Panc1 (cell line): Measurements from ENCODE around the gene ZP4. TPM values are rescaled to one million over a fixed set of nuclear protein-coding genes. Genes with fewer than 3 reads are reported as not detected.

ENCODE experiments used
- ATAC-seq: fragments of 200-7000 bp; cut with Tn5 transposase; 2 replicates; pipeline ENCODE4 v1.9.1; 2020; ENCODE audit warnings: mild to moderate bottlenecking, moderate library complexity
- BruUV-seq: library from RNA; stranded (reverse); fragments of 400-500 nt; replicated peaks from 2 replicates; lab custom pipeline; 2021; lab: Mats Ljungman, UMichigan
- CTCF ChIA-PET: fragments of 300-600 bp; sonication (Branson Sonifier 250); formaldehyde crosslinking; loops from one replicate; lab custom pipeline; 2022; ENCODE audit warnings: antibody characterized with exemption; lab: Charles Lee
- POLR2A ChIA-PET: fragments of 300-600 bp; sonication (Branson Sonifier 250); formaldehyde crosslinking; loops from one replicate; lab custom pipeline; 2022; ENCODE audit warnings: antibody characterized with exemption; lab: Charles Lee
- DNase-seq: peaks from one replicate; pipeline ENCODE4 v3.0.0-alpha.2; 2010; ENCODE audit warnings: low read depth, low spot score
- H3K27ac ChIP-seq: 2 replicates; pipeline ENCODE4 v1.5.1; 2011; ENCODE audit warnings: mild to moderate bottlenecking, low read length, inconsistent platforms
- H3K27me3 ChIP-seq: fragments of 200-500 bp; sonication (Bioruptor generic); 2 replicates; pipeline ENCODE4 v1.6.0; 2014; ENCODE audit warnings: low read length, inconsistent platforms; ENCODE audit not compliant: control insufficient read depth, insufficient read depth
- H3K36me3 ChIP-seq: fragments of 200-500 bp; sonication (Bioruptor generic); 2 replicates; pipeline ENCODE4 v1.5.1; 2014; ENCODE audit warnings: inconsistent platforms, mild to moderate bottlenecking, low read length, moderate library complexity; ENCODE audit not compliant: control insufficient read depth, insufficient read depth
- H3K4me1 ChIP-seq: 2 replicates; pipeline ENCODE4 v1.5.1; 2011; ENCODE audit warnings: inconsistent platforms, mild to moderate bottlenecking, low read length, moderate library complexity; ENCODE audit not compliant: control insufficient read depth, insufficient read depth
- H3K4me3 ChIP-seq, 2 experiments: 2 replicates each; pipeline ENCODE4 v1.5.1; 2011 to 2012; ENCODE audit warnings: low read depth in 2 of 2, low read length in 2 of 2, mild to moderate bottlenecking in 2 of 2, inconsistent platforms in 1 of 2, moderate library complexity in 1 of 2
- H3K9me3 ChIP-seq: fragments of 200-500 bp; sonication (Bioruptor generic); 2 replicates; pipeline ENCODE4 v1.5.1; 2014; ENCODE audit warnings: low read depth, mild to moderate bottlenecking, inconsistent platforms, low read length, moderate library complexity; ENCODE audit not compliant: control insufficient read depth, insufficient read depth
- POLR2AphosphoS5 ChIP-seq: IDR thresholded peaks from 2 replicates; pipeline ENCODE4 v1.6.1; 2012; ENCODE audit warnings: mild to moderate bottlenecking, low read depth, low read length, moderate library complexity
- SIN3A ChIP-seq: IDR thresholded peaks from 2 replicates; pipeline ENCODE4 v1.6.1; 2012; ENCODE audit warnings: low read depth, mild to moderate bottlenecking, low read length, moderate library complexity, borderline replicate concordance; ENCODE audit not compliant: insufficient read depth
- TCF7L2 ChIP-seq: IDR thresholded peaks from 2 replicates; pipeline ENCODE4 v1.6.1; 2011; ENCODE audit warnings: mild to moderate bottlenecking, low read depth, low read length, inconsistent platforms
- in situ Hi-C: cut with HindIII; loops from 2 replicates; pipeline ENCODE4 v1.10.0; 2016; ENCODE audit warnings: low sequenced_read_pairs, low pct_unique_long_range_greater_than_20kb
- intact Hi-C: fragments of 100-400 bp; cut with micrococcal nuclease; formaldehyde crosslinking; loops from one replicate; pipeline ENCODE4 v1.10.0; 2022; ENCODE audit not compliant: unreplicated experiment
- total RNA-seq: library from RNA; stranded (reverse); gene quantifications from one replicate; pipeline ENCODE4 v1.2.1, GENCODE V29; 2021; ENCODE audit not compliant: unreplicated experiment
- TF ChIP-seq, protein P1 (sequence below): fragments of 450-650 bp; IDR thresholded peaks from 2 replicates; pipeline ENCODE4 v1.5.1; 2017; ENCODE audit warnings: mild to moderate bottlenecking
- TF ChIP-seq, protein P2 (sequence below), 2 experiments: IDR thresholded peaks; 2 replicates each; pipeline ENCODE4 v1.6.1; 2011 to 2012; ENCODE audit warnings: low read depth in 2 of 2, control low read depth in 1 of 2, low read length in 1 of 2, mild to moderate bottlenecking in 1 of 2, moderate library complexity in 1 of 2; ENCODE audit not compliant: insufficient read depth in 1 of 2

The ZP4 gene
- total RNA-seq, 1 experiment from 2014 or later, result not detected

DNA sequence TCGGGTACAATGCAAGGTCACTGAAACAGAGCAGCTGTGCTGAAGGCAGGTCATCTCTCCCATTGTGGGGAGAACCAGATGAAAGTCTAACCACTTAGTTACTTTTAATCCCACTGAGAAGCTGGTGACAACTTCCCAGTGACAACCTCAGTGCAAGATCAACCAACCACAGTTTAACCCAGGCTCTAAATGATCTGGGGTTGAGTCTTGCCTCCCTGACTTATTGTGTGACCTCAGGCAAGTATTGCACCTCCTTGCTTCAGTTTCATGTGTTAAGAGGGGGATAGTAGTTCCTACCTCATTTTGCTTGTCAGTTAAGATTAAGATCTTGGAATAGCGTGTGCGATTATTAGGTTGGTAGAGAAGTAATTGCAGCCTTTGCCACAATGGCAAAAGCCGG lies 3.2 kb downstream of the ZP4 start:
- Histone ChIP-seq H3K4me3 (no peak overlapping the region), H3K27me3 (no peaks in the 10 kb centered on the region), H3K36me3 (no peaks in the 10 kb centered on the region), H3K4me1 (no peaks in the 10 kb centered on the region), H3K9me3 (0 out of 2 replicates have a peak, but pooled peaks cover 3% of the 10 kb centered on the region), H3K27ac (no peak overlapping the region)
- no TSS peak for BruUV-seq
- in situ Hi-C loops (no loop called here), intact Hi-C loops (no loop called here)
- ATAC-seq, result no peak
- ChIA-PET POLR2A (no interaction called here), CTCF (no interaction called here)
- no peak for DNase-seq
- TF ChIP-seq, protein P1, sequence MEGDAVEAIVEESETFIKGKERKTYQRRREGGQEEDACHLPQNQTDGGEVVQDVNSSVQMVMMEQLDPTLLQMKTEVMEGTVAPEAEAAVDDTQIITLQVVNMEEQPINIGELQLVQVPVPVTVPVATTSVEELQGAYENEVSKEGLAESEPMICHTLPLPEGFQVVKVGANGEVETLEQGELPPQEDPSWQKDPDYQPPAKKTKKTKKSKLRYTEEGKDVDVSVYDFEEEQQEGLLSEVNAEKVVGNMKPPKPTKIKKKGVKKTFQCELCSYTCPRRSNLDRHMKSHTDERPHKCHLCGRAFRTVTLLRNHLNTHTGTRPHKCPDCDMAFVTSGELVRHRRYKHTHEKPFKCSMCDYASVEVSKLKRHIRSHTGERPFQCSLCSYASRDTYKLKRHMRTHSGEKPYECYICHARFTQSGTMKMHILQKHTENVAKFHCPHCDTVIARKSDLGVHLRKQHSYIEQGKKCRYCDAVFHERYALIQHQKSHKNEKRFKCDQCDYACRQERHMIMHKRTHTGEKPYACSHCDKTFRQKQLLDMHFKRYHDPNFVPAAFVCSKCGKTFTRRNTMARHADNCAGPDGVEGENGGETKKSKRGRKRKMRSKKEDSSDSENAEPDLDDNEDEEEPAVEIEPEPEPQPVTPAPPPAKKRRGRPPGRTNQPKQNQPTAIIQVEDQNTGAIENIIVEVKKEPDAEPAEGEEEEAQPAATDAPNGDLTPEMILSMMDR, result no peak
- TF ChIP-seq, protein P2, sequence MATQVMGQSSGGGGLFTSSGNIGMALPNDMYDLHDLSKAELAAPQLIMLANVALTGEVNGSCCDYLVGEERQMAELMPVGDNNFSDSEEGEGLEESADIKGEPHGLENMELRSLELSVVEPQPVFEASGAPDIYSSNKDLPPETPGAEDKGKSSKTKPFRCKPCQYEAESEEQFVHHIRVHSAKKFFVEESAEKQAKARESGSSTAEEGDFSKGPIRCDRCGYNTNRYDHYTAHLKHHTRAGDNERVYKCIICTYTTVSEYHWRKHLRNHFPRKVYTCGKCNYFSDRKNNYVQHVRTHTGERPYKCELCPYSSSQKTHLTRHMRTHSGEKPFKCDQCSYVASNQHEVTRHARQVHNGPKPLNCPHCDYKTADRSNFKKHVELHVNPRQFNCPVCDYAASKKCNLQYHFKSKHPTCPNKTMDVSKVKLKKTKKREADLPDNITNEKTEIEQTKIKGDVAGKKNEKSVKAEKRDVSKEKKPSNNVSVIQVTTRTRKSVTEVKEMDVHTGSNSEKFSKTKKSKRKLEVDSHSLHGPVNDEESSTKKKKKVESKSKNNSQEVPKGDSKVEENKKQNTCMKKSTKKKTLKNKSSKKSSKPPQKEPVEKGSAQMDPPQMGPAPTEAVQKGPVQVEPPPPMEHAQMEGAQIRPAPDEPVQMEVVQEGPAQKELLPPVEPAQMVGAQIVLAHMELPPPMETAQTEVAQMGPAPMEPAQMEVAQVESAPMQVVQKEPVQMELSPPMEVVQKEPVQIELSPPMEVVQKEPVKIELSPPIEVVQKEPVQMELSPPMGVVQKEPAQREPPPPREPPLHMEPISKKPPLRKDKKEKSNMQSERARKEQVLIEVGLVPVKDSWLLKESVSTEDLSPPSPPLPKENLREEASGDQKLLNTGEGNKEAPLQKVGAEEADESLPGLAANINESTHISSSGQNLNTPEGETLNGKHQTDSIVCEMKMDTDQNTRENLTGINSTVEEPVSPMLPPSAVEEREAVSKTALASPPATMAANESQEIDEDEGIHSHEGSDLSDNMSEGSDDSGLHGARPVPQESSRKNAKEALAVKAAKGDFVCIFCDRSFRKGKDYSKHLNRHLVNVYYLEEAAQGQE (IDR thresholded peaks at IDR 0.05; ENCODE audit: insufficient read depth in 1 of 2, low read depth in 2 of 2, low read length in 1 of 2), result no peak
- no peak for TF ChIP-seq SIN3A
- TF ChIP-seq POLR2AphosphoS5, result no peak

DNA sequence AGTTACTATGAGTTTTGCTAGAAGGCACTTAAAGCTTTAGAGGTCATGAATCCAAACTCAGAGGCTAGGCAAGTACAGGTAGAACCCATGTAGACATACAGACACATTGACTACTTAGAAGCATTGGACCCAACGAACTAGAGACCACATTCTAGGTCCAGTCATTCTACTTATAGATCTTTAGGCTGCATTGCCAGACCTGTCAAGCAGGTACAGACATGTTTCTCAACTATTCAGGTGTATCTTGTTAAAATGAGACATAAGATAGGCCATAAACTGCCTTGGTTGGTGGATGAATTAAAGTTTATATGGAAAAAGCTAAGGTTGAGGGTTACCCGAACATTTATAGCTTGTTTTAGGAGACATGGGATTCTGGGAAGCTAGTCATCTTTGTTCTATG lies 6.5 kb downstream of the ZP4 start:
- no peaks in the 10 kb centered on the region for H3K4me1 ChIP-seq
- ATAC-seq, result no peak
- TF ChIP-seq SIN3A (no peak), TCF7L2 (no peak)
- TF ChIP-seq, protein P1, result no peak
- TF ChIP-seq, protein P2 (IDR thresholded peaks at IDR 0.05; ENCODE audit: insufficient read depth in 1 of 2, low read depth in 2 of 2, low read length in 1 of 2), result no peak
- H3K27me3 ChIP-seq, result no peaks in the 10 kb centered on the region
- ChIA-PET CTCF (interaction anchor here (0.6 kb wide), 1 partner anchor 83 kb away, joined by 4 read pairs; no protein-coding TSS in a partner anchor), POLR2A (no interaction called here)
- no peak overlapping the region for H3K4me3 ChIP-seq
- no peaks in the 10 kb centered on the region for H3K36me3 ChIP-seq
- in situ Hi-C loops (no loop called here), intact Hi-C loops (no loop called here)
- no peak for DNase-seq
- no TSS peak for BruUV-seq
- H3K9me3 ChIP-seq, result 0 out of 2 replicates have a peak, but pooled peaks cover 3% of the 10 kb centered on the region
- H3K27ac ChIP-seq, result no peak overlapping the region
